Stimulated activated naive CD8-positive, alpha-beta T cell treated with anti-CD3 and anti-CD28 coated beads, Interleukin-15, Interleukin-2, amounts not matched to agents 100 ng/mL and 50 ng/mL, for 24 hours (primary cell): ENCODE measurements around the gene SCAP.
"Not testable (repeated sequence)": the region's sequence is repeated elsewhere in the genome, so short reads cannot be mapped to it uniquely, and the experiment has no call there.

ENCODE experiments used
- H3K27ac Mint-ChIP-seq: one replicate; pipeline ENCODE4 v1.8.0; 2021; ENCODE audit warnings: mild to moderate bottlenecking, mixed read lengths
- H3K27me3 Mint-ChIP-seq: one replicate; pipeline ENCODE4 v1.8.0; 2021; ENCODE audit warnings: mixed read lengths
- H3K36me3 Mint-ChIP-seq: one replicate; pipeline ENCODE4 v1.8.0; 2021; ENCODE audit warnings: low read depth, mixed read lengths
- H3K4me1 Mint-ChIP-seq: one replicate; pipeline ENCODE4 v1.8.0; 2021; ENCODE audit warnings: low read depth, mixed read lengths
- H3K4me3 Mint-ChIP-seq: one replicate; pipeline ENCODE4 v1.8.0; 2021; ENCODE audit warnings: mild to moderate bottlenecking, mixed read lengths
- H3K9me3 Mint-ChIP-seq: one replicate; pipeline ENCODE4 v1.8.0; 2021; ENCODE audit warnings: mixed read lengths

SCAP gene

GRCh38 chr3:47495886-47496285 lies 20.1 kb upstream of the SCAP start:
- Mint-ChIP-seq H3K27ac (no peak overlapping the region), H3K36me3 (peaks cover 45% of the 10 kb centered on the region), H3K4me3 (no peak overlapping the region), H3K4me1 (peaks cover 3% of the 10 kb centered on the region), H3K27me3 (no peaks in the 10 kb centered on the region), H3K9me3 (no peaks in the 10 kb centered on the region)

GRCh38 chr3:47495111-47495510 lies 19.4 kb upstream of the SCAP start:
- Mint-ChIP-seq H3K36me3 (peaks cover 39% of the 10 kb centered on the region), H3K27ac (no peak overlapping the region), H3K4me3 (no peak overlapping the region), H3K4me1 (peaks cover 3% of the 10 kb centered on the region), H3K9me3 (no peaks in the 10 kb centered on the region), H3K27me3 (no peaks in the 10 kb centered on the region)

GRCh38 chr3:47491777-47492176 lies 16.0 kb upstream of the SCAP start:
- H3K27ac Mint-ChIP-seq: no peak overlapping the region
- peaks cover 22% of the 10 kb centered on the region for H3K36me3 Mint-ChIP-seq
- H3K27me3 Mint-ChIP-seq: no peaks in the 10 kb centered on the region
- peaks cover 3% of the 10 kb centered on the region for H3K4me1 Mint-ChIP-seq
- H3K9me3 Mint-ChIP-seq: no peaks in the 10 kb centered on the region
- H3K4me3 Mint-ChIP-seq: no peak overlapping the region

GRCh38 chr3:47491186-47491585 lies 15.4 kb upstream of the SCAP start:
- no peaks in the 10 kb centered on the region for H3K9me3 Mint-ChIP-seq
- no peak overlapping the region for H3K4me3 Mint-ChIP-seq
- H3K36me3 Mint-ChIP-seq: peaks cover 16% of the 10 kb centered on the region
- no peaks in the 10 kb centered on the region for H3K27me3 Mint-ChIP-seq
- H3K4me1 Mint-ChIP-seq: peaks cover 3% of the 10 kb centered on the region
- H3K27ac Mint-ChIP-seq: no peak overlapping the region

GRCh38 chr3:47487265-47487664 lies 11.5 kb upstream of the SCAP start:
- H3K27ac Mint-ChIP-seq: no peak overlapping the region
- H3K36me3 Mint-ChIP-seq: peaks cover 9% of the 10 kb centered on the region
- no peaks in the 10 kb centered on the region for H3K4me1 Mint-ChIP-seq

GRCh38 chr3:47485812-47486211 lies 10.1 kb upstream of the SCAP start:
- H3K9me3 Mint-ChIP-seq: no peaks in the 10 kb centered on the region
- peaks cover 4% of the 10 kb centered on the region for H3K36me3 Mint-ChIP-seq
- no peaks in the 10 kb centered on the region for H3K4me1 Mint-ChIP-seq
- H3K4me3 Mint-ChIP-seq: no peak overlapping the region
- no peak overlapping the region for H3K27ac Mint-ChIP-seq
- no peaks in the 10 kb centered on the region for H3K27me3 Mint-ChIP-seq

More at GRCh38 chr3:47487265-47487664, 11.5 kb upstream of the SCAP start:
- Mint-ChIP-seq H3K27me3 (no peaks in the 10 kb centered on the region), H3K4me3 (no peak overlapping the region), H3K9me3 (no peaks in the 10 kb centered on the region)

GRCh38 chr3:47482366-47482765 lies 6.6 kb upstream of the SCAP start:
- H3K9me3 Mint-ChIP-seq: no peaks in the 10 kb centered on the region
- peaks cover 4% of the 10 kb centered on the region for H3K36me3 Mint-ChIP-seq
- H3K4me1 Mint-ChIP-seq: no peaks in the 10 kb centered on the region
- no peak overlapping the region for H3K27ac Mint-ChIP-seq
- H3K27me3 Mint-ChIP-seq: no peaks in the 10 kb centered on the region
- H3K4me3 Mint-ChIP-seq: no peak overlapping the region

GRCh38 chr3:47481763-47482162 lies 6.0 kb upstream of the SCAP start:
- H3K4me3 Mint-ChIP-seq, H3K9me3 Mint-ChIP-seq, H3K4me1 Mint-ChIP-seq, H3K36me3 Mint-ChIP-seq, H3K27me3 Mint-ChIP-seq, H3K27ac Mint-ChIP-seq: not testable (repeated sequence)

GRCh38 chr3:47480267-47480666 lies 4.5 kb upstream of the SCAP start:
- not testable (repeated sequence) for H3K27ac Mint-ChIP-seq, H3K9me3 Mint-ChIP-seq, H3K4me1 Mint-ChIP-seq, H3K4me3 Mint-ChIP-seq, H3K27me3 Mint-ChIP-seq, H3K36me3 Mint-ChIP-seq

- H3K36me3 Mint-ChIP-seq: peaks cover 2% of the 10 kb centered on the region
- H3K27ac Mint-ChIP-seq: no peak overlapping the region
- H3K27me3 Mint-ChIP-seq: no peaks in the 10 kb centered on the region
- H3K9me3 Mint-ChIP-seq: no peaks in the 10 kb centered on the region
- peaks cover 14% of the 10 kb centered on the region for H3K4me1 Mint-ChIP-seq
- H3K4me3 Mint-ChIP-seq: no peak overlapping the region
Measured at GRCh38 chr3:47479826-47480160, 4.1 kb upstream of the SCAP start.

- Mint-ChIP-seq H3K27ac (no peak overlapping the region), H3K36me3 (peaks cover 3% of the 10 kb centered on the region), H3K4me1 (peaks cover 29% of the 10 kb centered on the region), H3K9me3 (no peaks in the 10 kb centered on the region), H3K4me3 (no peak overlapping the region), H3K27me3 (no peaks in the 10 kb centered on the region)
Measured at GRCh38 chr3:47478022-47478421, 2.3 kb upstream of the SCAP start.

- Mint-ChIP-seq H3K36me3 (peaks cover 3% of the 10 kb centered on the region), H3K27ac (peak overlapping the region; percentile 93), H3K4me3 (peak overlapping the region; percentile 99), H3K4me1 (peaks cover 30% of the 10 kb centered on the region), H3K27me3 (no peaks in the 10 kb centered on the region), H3K9me3 (no peaks in the 10 kb centered on the region)
Measured at GRCh38 chr3:47476644-47477199, 981 bp upstream of the SCAP start.

- H3K36me3 Mint-ChIP-seq: peaks cover 3% of the 10 kb centered on the region
- H3K27me3 Mint-ChIP-seq: no peaks in the 10 kb centered on the region
- peak overlapping the region; percentile 93 for H3K27ac Mint-ChIP-seq
- H3K4me1 Mint-ChIP-seq: peaks cover 30% of the 10 kb centered on the region
- H3K9me3 Mint-ChIP-seq: no peaks in the 10 kb centered on the region
- H3K4me3 Mint-ChIP-seq: peak overlapping the region; percentile 99
Measured at GRCh38 chr3:47476330-47476626, 537 bp upstream of the SCAP start.

GRCh38 chr3:47475029-47475569 lies 642 bp downstream of the SCAP start:
- Mint-ChIP-seq H3K9me3 (no peaks in the 10 kb centered on the region), H3K4me3 (peak overlapping the region; percentile 99), H3K4me1 (peaks cover 30% of the 10 kb centered on the region), H3K27me3 (no peaks in the 10 kb centered on the region), H3K36me3 (peaks cover 3% of the 10 kb centered on the region), H3K27ac (peak overlapping the region; percentile 85)

GRCh38 chr3:47473391-47473790 lies 2.4 kb downstream of the SCAP start:
- H3K9me3 Mint-ChIP-seq: no peaks in the 10 kb centered on the region
- H3K4me3 Mint-ChIP-seq: peak overlapping the region; percentile 54
- H3K4me1 Mint-ChIP-seq: peaks cover 30% of the 10 kb centered on the region
- peaks cover 15% of the 10 kb centered on the region for H3K36me3 Mint-ChIP-seq
- no peak overlapping the region for H3K27ac Mint-ChIP-seq
- H3K27me3 Mint-ChIP-seq: no peaks in the 10 kb centered on the region

GRCh38 chr3:47469616-47470015 lies 6.1 kb downstream of the SCAP start:
- H3K4me3 Mint-ChIP-seq: no peak overlapping the region
- no peak overlapping the region for H3K27ac Mint-ChIP-seq
- H3K27me3 Mint-ChIP-seq: no peaks in the 10 kb centered on the region
- H3K4me1 Mint-ChIP-seq: peaks cover 33% of the 10 kb centered on the region
- H3K9me3 Mint-ChIP-seq: no peaks in the 10 kb centered on the region
- H3K36me3 Mint-ChIP-seq: peaks cover 31% of the 10 kb centered on the region
